GM06990 (cell line): ENCODE data around the gene THOC6.
A peak's percentile ranks its signal among the peaks of the same experiment; 100 is the strongest.
"Not testable (repeated sequence)": the region's sequence is repeated elsewhere in the genome, so short reads cannot be mapped to it uniquely, and the experiment has no call there.

Experiments used
- DNase-seq: peaks from one replicate; pipeline ENCODE4 v3.0.0-alpha.2; 2011; ENCODE audit not compliant: insufficient read length; ENCODE audit errors: extremely low read depth
- H3K27me3 ChIP-seq: replicated peaks from 2 replicates; pipeline ENCODE4 v1.6.0; 2011; ENCODE audit warnings: low read length; ENCODE audit not compliant: control insufficient read depth, insufficient read depth
- H3K36me3 ChIP-seq: 2 replicates; pipeline ENCODE4 v1.5.1; 2011; ENCODE audit warnings: low read length; ENCODE audit not compliant: control insufficient read depth, insufficient read depth
- H3K4me3 ChIP-seq: replicated peaks from 2 replicates; pipeline ENCODE4 v1.5.1; 2011; ENCODE audit warnings: low read depth, mild to moderate bottlenecking, control low read depth, low read length
- CTCF ChIP-seq: IDR thresholded peaks from 2 replicates; pipeline ENCODE4 v1.5.1; 2011; ENCODE audit warnings: low read length, control low read depth, mild to moderate bottlenecking, inconsistent platforms; ENCODE audit not compliant: insufficient read depth, poor library complexity, severe bottlenecking

Gene THOC6

DNA sequence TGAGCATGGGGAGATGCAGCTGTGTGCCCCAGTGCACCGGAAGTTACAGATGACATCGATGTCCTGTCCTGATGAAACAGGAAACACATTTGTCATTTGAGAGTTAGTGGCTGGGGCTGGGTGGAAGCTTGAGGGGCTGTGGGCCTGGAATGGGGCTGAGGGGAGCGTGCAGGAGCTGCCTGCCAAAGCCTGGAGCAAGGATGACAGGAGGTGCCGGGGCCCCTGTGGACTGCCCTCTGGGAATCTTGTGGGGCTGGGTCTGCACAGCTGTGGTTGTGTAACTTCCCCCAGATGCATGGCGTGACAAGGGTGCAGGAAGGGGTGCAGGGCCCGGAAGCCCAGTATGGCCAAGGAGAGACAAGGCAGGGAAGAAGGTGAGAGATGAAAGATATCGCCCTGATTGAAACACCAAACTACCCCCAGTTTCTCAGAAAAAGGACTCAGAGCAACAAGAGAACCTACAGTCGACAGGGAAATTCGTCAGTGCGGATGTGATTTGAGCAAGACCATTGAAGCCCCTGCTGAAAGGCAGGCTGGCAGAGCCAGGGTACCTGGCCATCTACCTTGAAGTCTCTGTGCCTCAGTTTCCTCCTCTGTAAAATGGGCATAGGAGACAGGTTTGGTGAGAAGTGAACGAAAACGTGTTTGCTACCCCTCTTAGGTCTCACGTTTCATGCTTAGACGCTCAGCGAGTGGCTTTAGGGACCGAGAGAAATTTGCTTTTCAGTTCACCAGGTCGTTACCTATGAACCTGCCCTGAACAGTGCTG lies 31.3 kb downstream of the THOC6 start:
- no peak overlapping the region for H3K4me3 ChIP-seq
- DNase-seq: no peak
- no peaks in the 10 kb centered on the region; the same call in 1 of the 2 replicates for H3K36me3 ChIP-seq
- TF ChIP-seq CTCF: no peak
- H3K27me3 ChIP-seq: no peaks in the 10 kb centered on the region

- H3K4me3 ChIP-seq, H3K27me3 ChIP-seq, H3K36me3 ChIP-seq, DNase-seq: not testable (repeated sequence)
These were observed 31.9 kb downstream of the THOC6 start for GRCh38 chr16:3055734-3056115.

GRCh38 chr16:3056336-3057180 lies 32.7 kb downstream of the THOC6 start:
- no peak for TF ChIP-seq CTCF
- H3K36me3 ChIP-seq: no peaks in the 10 kb centered on the region; the same call in 1 of the 2 replicates
- no peak for DNase-seq
- H3K4me3 ChIP-seq: no peak overlapping the region
- H3K27me3 ChIP-seq: no peaks in the 10 kb centered on the region

GRCh38 chr16:3057181-3058138 lies 33.6 kb downstream of the THOC6 start:
- no peak for TF ChIP-seq CTCF
- H3K4me3 ChIP-seq: peak overlapping the region; percentile 98
- no peaks in the 10 kb centered on the region; the same call in 1 of the 2 replicates for H3K36me3 ChIP-seq
- no peak for DNase-seq
- no peaks in the 10 kb centered on the region for H3K27me3 ChIP-seq

DNA sequence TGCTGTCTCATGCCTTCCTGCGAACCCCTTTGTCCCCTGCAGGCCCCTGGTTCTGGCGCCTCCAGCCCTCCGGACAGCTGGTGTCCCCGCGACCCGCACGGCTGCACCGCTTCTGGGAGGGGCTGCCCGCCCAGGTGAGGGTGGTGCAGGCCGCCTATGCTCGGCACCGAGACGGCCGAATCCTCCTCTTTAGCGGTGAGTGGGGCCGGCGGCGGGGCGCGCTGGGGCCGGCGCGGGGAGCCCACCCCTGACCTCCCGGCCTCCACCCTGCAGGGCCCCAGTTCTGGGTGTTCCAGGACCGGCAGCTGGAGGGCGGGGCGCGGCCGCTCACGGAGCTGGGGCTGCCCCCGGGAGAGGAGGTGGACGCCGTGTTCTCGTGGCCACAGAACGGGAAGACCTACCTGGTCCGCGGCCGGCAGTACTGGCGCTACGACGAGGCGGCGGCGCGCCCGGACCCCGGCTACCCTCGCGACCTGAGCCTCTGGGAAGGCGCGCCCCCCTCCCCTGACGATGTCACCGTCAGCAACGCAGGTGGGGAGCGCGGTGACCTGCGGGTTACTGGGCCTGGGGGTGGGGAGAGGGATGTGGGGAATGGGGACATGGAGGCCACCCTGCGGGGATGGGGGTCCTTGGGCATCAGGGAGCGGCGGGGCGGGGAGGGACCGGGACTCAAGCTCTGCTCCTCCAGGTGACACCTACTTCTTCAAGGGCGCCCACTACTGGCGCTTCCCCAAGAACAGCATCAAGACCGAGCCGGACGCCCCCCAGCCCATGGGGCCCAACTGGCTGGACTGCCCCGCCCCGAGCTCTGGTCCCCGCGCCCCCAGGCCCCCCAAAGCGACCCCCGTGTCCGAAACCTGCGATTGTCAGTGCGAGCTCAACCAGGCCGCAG lies 34.5 kb downstream of the THOC6 start:
- DNase-seq: peak; percentile 53
- TF ChIP-seq CTCF: peak; percentile 54
- Histone ChIP-seq H3K4me3 (peak overlapping the region; percentile 98), H3K27me3 (no peaks in the 10 kb centered on the region), H3K36me3 (no peaks in the 10 kb centered on the region; the same call in 1 of the 2 replicates)
